ENCODE results near the gene PDLIM7.

The PDLIM7 gene

DNA sequence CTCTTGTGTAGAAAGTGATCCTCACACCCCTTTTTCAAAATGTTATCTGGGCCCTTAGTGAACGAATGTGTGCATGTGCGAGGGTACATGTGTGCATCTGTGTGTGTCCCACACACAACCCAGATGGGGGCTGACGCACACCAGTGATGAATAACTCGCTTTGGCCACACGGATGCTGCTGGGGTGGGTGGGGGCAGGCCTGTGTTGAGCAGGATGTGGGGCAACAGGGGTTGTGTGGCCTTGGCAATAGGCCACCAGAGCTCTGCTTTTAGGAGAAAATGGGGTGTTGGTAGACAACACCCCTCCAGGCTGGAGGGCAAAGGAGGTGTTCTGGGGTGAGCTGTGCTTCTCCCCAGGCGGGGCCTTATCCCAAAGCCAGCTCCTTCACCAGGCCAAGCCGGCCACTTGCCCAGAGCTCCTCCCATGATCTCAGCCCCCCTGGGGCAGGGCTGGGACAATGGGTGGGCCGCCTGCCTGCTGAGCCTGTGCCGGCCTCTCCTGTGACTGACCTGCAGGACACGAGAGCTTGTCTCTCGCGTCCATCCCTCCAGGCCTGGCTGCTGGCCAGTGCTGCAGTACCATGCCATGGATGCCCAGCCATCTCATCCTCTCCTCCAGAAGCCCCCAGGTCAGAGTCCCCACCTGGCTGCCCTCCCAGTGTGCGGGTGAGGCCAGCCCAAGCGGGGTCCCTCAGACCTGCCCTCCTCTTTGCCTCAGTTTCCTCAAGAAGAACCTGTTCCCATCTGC lies 25.6 kb downstream of the PDLIM7 start:
- no peak overlapping the region for H3K27ac ChIP-seq (ENCODE audit: insufficient read depth in 1 of 2, low read depth in 1 of 2, low read length in 2 of 2, poor library complexity in 1 of 2, severe bottlenecking in 2 of 2)
- POLR2A ChIA-PET, result interaction anchor here (1.4 kb wide), 1 partner anchor 17 kb away, joined by 4 read pairs; no protein-coding TSS in a partner anchor
- H3K36me3 ChIP-seq (ENCODE audit: control insufficient read depth in 4 of 4, insufficient read depth in 4 of 4, low read length in 3 of 4), result peaks cover 0 to 16% (median 8%) of the 10 kb centered on the region in 4 experiments
- no peaks in the 10 kb centered on the region for H3K9me3 ChIP-seq (ENCODE audit: control extremely low read depth in 1 of 5, control insufficient read depth in 4 of 5, insufficient read depth in 2 of 5, low read depth in 1 of 5, low read length in 4 of 5)
- 86% methylated on average over 11 of the region's 14 CpGs for WGBS (ENCODE audit: insufficient coverage)
- no peaks in the 10 kb centered on the region for H3K27me3 ChIP-seq (replicated peaks in 2 of 5; ENCODE audit: control insufficient read depth in 4 of 5, insufficient read depth in 5 of 5, low read length in 4 of 5)
- CTCF ChIA-PET, result interaction anchor here (0.7 to 1.9 kb wide), 10 partner anchors 8 to 163 kb away, joined by 3 to 12 read pairs (median 7); no protein-coding TSS in a partner anchor
- H3K4me3 ChIP-seq (ENCODE audit: control insufficient read depth in 1 of 7, extremely low read depth in 1 of 7, insufficient read depth in 4 of 7, low read depth in 2 of 7, low read length in 6 of 7), result peak overlapping the region in 4 of 7 experiments; percentile 4 to 76 (median 57)
- no peak for DNase-seq
- peaks cover 0 to 34% (median 29%) of the 10 kb centered on the region in 4 experiments for H3K4me1 ChIP-seq (ENCODE audit: control extremely low read depth in 1 of 4, control insufficient read depth in 4 of 4, insufficient read depth in 4 of 4, low read length in 3 of 4)

DNA sequence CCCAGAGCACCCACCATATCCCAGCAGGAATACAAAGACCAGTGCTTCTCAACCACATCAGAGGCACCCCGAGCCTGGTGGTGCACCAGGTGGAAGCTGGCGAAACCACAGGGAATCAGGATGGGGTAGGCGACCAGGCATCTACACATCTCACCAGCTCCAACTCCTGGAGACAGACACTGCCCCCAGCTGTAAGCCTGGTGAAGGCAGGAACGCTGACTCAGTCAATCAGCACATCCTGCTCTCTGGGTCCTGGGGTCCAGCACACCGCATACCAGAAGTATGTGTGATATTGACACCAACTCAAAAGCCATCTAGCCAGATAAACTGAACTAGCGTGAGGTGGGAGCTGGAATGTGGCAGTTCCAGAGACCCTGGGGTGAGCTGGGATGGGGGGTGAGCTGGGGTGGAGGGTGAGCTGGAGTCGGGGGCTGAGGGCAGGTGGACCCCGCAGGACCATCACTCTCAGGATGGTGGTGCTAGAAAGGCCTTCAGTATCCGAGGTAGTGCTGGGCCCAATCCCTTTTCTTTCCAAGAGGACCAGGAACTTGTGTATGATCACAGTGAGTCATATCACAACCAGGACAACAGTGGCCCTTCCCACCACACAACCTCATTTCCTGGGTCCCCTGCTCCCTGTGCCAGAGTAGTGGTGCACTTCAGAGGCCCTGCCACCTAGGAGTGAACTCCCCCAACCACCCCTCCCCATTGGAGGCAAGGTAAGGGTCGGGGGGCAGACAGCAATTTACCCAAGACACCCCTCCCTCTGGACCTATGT lies 26.5 kb downstream of the PDLIM7 start:
- Histone ChIP-seq H3K4me3 (ENCODE audit: control insufficient read depth in 1 of 7, extremely low read depth in 1 of 7, insufficient read depth in 4 of 7, low read depth in 2 of 7, low read length in 6 of 7) (no peak overlapping the region), H3K36me3 (ENCODE audit: control insufficient read depth in 4 of 4, insufficient read depth in 4 of 4, low read length in 3 of 4) (peaks cover 3 to 24% (median 15%) of the 10 kb centered on the region in 4 experiments), H3K27me3 (replicated peaks in 2 of 5; ENCODE audit: control insufficient read depth in 4 of 5, insufficient read depth in 5 of 5, low read length in 4 of 5) (no peaks in the 10 kb centered on the region), H3K27ac (ENCODE audit: insufficient read depth in 1 of 2, low read depth in 1 of 2, low read length in 2 of 2, poor library complexity in 1 of 2, severe bottlenecking in 2 of 2) (no peak overlapping the region), H3K9me3 (ENCODE audit: control extremely low read depth in 1 of 5, control insufficient read depth in 4 of 5, insufficient read depth in 2 of 5, low read depth in 1 of 5, low read length in 4 of 5) (no peaks in the 10 kb centered on the region), H3K4me1 (ENCODE audit: control extremely low read depth in 1 of 4, control insufficient read depth in 4 of 4, insufficient read depth in 4 of 4, low read length in 3 of 4) (peaks cover 0 to 34% (median 29%) of the 10 kb centered on the region in 4 experiments)
- DNase-seq, result no peak
- ChIA-PET POLR2A (no interaction called here), CTCF (interaction anchor here (1.0 to 1.9 kb wide), 13 partner anchors 8 to 67 kb away, joined by 3 to 12 read pairs (median 4); no protein-coding TSS in a partner anchor)
- 91% methylated on average over 5 of the region's 10 CpGs for WGBS (ENCODE audit: insufficient coverage)

DNA sequence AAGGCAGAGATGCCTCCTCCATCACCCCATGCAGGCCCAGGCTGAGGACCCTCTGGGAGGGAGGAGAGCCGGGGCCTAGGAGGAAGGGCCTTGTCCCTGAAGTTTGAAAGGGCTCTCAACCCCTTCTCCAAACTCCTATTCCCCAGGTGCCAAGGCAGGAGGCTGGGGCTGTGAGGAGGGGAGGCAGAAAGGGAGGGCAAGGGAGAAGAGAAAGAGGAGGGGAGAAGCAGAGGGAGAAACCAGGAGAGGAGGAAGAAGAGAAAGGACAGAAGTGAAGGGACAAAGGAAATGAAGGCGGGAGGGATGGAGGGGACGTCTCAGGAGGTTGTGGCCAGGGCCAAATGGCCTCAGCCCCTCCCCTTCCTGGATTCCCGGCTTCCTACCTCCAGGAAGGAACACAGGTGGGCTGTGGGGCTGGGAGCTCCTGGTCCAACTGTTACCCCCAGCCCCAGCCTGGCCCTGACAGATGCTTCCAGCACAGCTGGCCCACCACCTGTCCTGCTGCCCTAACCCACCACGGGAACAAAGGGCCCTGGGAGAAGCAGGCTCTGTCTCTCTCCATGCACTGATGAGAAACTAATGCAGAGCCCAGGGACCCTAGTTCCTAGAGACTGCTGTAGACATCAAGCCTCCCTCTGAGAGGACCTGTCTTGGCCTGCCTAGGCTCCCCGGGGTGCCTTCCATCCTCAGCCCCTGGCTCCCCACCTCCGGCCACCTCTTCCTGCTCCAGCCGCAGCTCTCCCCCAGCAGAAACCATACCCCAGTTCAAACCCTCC lies 27.5 kb downstream of the PDLIM7 start:
- Histone ChIP-seq H3K36me3 (ENCODE audit: control insufficient read depth in 4 of 4, insufficient read depth in 4 of 4, low read length in 3 of 4) (peaks cover 9 to 34% (median 19%) of the 10 kb centered on the region in 4 experiments), H3K27me3 (replicated peaks in 2 of 5; ENCODE audit: control insufficient read depth in 4 of 5, insufficient read depth in 5 of 5, low read length in 4 of 5) (no peaks in the 10 kb centered on the region), H3K27ac (ENCODE audit: insufficient read depth in 1 of 2, low read depth in 1 of 2, low read length in 2 of 2, poor library complexity in 1 of 2, severe bottlenecking in 2 of 2) (no peak overlapping the region), H3K4me1 (ENCODE audit: control extremely low read depth in 1 of 4, control insufficient read depth in 4 of 4, insufficient read depth in 4 of 4, low read length in 3 of 4) (peaks cover 0 to 25% (median 23%) of the 10 kb centered on the region in 4 experiments), H3K9me3 (ENCODE audit: control extremely low read depth in 1 of 5, control insufficient read depth in 4 of 5, insufficient read depth in 2 of 5, low read depth in 1 of 5, low read length in 4 of 5) (peaks cover 0 to 5% (median 0%) of the 10 kb centered on the region in 5 experiments), H3K4me3 (ENCODE audit: control insufficient read depth in 1 of 7, extremely low read depth in 1 of 7, insufficient read depth in 4 of 7, low read depth in 2 of 7, low read length in 6 of 7) (no peak overlapping the region)
- 80% methylated on average over 3 of the region's 8 CpGs for WGBS (ENCODE audit: insufficient coverage)
- ChIA-PET CTCF (interaction anchor here (1.0 to 1.9 kb wide), 12 partner anchors 10 to 66 kb away, joined by 3 to 10 read pairs (median 4); partner anchors contain the start of gene DOK3), POLR2A (no interaction called here)
- no peak for DNase-seq

GRCh38 chr5:177468685-177469628 lies 28.4 kb downstream of the PDLIM7 start:
- ChIA-PET CTCF (interaction anchor here (1.2 to 1.9 kb wide), 5 partner anchors 10 to 65 kb away, joined by 3 to 6 read pairs (median 4); partner anchors contain the start of gene DOK3), POLR2A (no interaction called here)
- no peak overlapping the region for H3K4me3 ChIP-seq (ENCODE audit: control insufficient read depth in 1 of 7, extremely low read depth in 1 of 7, insufficient read depth in 4 of 7, low read depth in 2 of 7, low read length in 6 of 7)
- peaks cover 0 to 16% (median 13%) of the 10 kb centered on the region in 4 experiments for H3K4me1 ChIP-seq (ENCODE audit: control extremely low read depth in 1 of 4, control insufficient read depth in 4 of 4, insufficient read depth in 4 of 4, low read length in 3 of 4)
- H3K36me3 ChIP-seq (ENCODE audit: control insufficient read depth in 4 of 4, insufficient read depth in 4 of 4, low read length in 3 of 4), result peaks cover 9 to 34% (median 19%) of the 10 kb centered on the region in 4 experiments
- no peak overlapping the region for H3K27ac ChIP-seq (ENCODE audit: insufficient read depth in 1 of 2, low read depth in 1 of 2, low read length in 2 of 2, poor library complexity in 1 of 2, severe bottlenecking in 2 of 2)
- no peak for DNase-seq
- no peaks in the 10 kb centered on the region for H3K27me3 ChIP-seq (replicated peaks in 2 of 5; ENCODE audit: control insufficient read depth in 4 of 5, insufficient read depth in 5 of 5, low read length in 4 of 5)
- H3K9me3 ChIP-seq (ENCODE audit: control extremely low read depth in 1 of 5, control insufficient read depth in 4 of 5, insufficient read depth in 2 of 5, low read depth in 1 of 5, low read length in 4 of 5), result peaks cover 0 to 5% (median 0%) of the 10 kb centered on the region in 5 experiments
- 89% methylated on average over 17 of the region's 25 CpGs for WGBS (ENCODE audit: insufficient coverage)

- Histone ChIP-seq H3K9me3 (ENCODE audit: control extremely low read depth in 1 of 5, control insufficient read depth in 4 of 5, insufficient read depth in 2 of 5, low read depth in 1 of 5, low read length in 4 of 5) (peaks cover 0 to 5% (median 0%) of the 10 kb centered on the region in 5 experiments), H3K27ac (ENCODE audit: insufficient read depth in 1 of 2, low read depth in 1 of 2, low read length in 2 of 2, poor library complexity in 1 of 2, severe bottlenecking in 2 of 2) (no peak overlapping the region), H3K4me3 (ENCODE audit: control insufficient read depth in 1 of 7, extremely low read depth in 1 of 7, insufficient read depth in 4 of 7, low read depth in 2 of 7, low read length in 6 of 7) (no peak overlapping the region), H3K27me3 (replicated peaks in 2 of 5; ENCODE audit: control insufficient read depth in 4 of 5, insufficient read depth in 5 of 5, low read length in 4 of 5) (no peaks in the 10 kb centered on the region), H3K36me3 (ENCODE audit: control insufficient read depth in 4 of 4, insufficient read depth in 4 of 4, low read length in 3 of 4) (peaks cover 9 to 34% (median 19%) of the 10 kb centered on the region in 4 experiments), H3K4me1 (ENCODE audit: control extremely low read depth in 1 of 4, control insufficient read depth in 4 of 4, insufficient read depth in 4 of 4, low read length in 3 of 4) (peaks cover 0 to 15% (median 12%) of the 10 kb centered on the region in 4 experiments)
- DNase-seq, result no peak
- ChIA-PET POLR2A (interaction anchor here (0.6 kb wide), 1 partner anchor 14 kb away, joined by 3 read pairs; no protein-coding TSS in a partner anchor), CTCF (interaction anchor here (1.2 to 6.3 kb wide), 4 partner anchors 11 to 41 kb away, joined by 3 to 37 read pairs (median 4); partner anchors contain the start of gene DOK3)
- 100% methylated on average over 1 of the region's 2 CpGs for WGBS (ENCODE audit: insufficient coverage)
Measured at GRCh38 chr5:177468329-177468684, 29.1 kb downstream of the PDLIM7 start.

DNA sequence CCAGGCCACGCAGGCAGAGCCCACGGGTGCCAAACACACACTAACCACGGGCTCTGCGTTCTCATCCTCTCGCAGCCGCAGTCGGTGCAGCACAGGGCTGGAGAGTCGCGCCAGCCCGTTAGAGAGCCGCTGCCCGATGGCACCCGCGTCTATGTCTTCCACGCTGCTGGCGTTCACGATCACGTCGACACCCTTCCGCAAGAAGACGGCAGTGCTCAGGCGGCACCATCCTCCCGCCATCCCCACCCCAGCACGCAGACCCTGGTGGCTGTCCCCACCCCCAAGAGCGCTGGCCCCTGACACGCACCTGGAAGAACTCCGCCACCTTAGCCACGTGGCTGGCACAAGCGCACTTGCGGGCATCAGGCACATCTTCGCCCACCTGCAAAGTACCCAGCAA lies 30.0 kb downstream of the PDLIM7 start:
- Histone ChIP-seq H3K27ac (ENCODE audit: insufficient read depth in 1 of 2, low read depth in 1 of 2, low read length in 2 of 2, poor library complexity in 1 of 2, severe bottlenecking in 2 of 2) (no peak overlapping the region), H3K4me3 (ENCODE audit: control insufficient read depth in 1 of 7, extremely low read depth in 1 of 7, insufficient read depth in 4 of 7, low read depth in 2 of 7, low read length in 6 of 7) (no peak overlapping the region), H3K27me3 (replicated peaks in 2 of 5; ENCODE audit: control insufficient read depth in 4 of 5, insufficient read depth in 5 of 5, low read length in 4 of 5) (no peaks in the 10 kb centered on the region), H3K4me1 (ENCODE audit: control extremely low read depth in 1 of 4, control insufficient read depth in 4 of 4, insufficient read depth in 4 of 4, low read length in 3 of 4) (peaks cover 0 to 17% (median 14%) of the 10 kb centered on the region in 4 experiments), H3K36me3 (ENCODE audit: control insufficient read depth in 4 of 4, insufficient read depth in 4 of 4, low read length in 3 of 4) (peaks cover 9 to 34% (median 19%) of the 10 kb centered on the region in 4 experiments), H3K9me3 (ENCODE audit: control extremely low read depth in 1 of 5, control insufficient read depth in 4 of 5, insufficient read depth in 2 of 5, low read depth in 1 of 5, low read length in 4 of 5) (peaks cover 0 to 5% (median 0%) of the 10 kb centered on the region in 5 experiments)
- 95% methylated on average over 31 of the region's 31 CpGs for WGBS (ENCODE audit: insufficient coverage)
- ChIA-PET POLR2A (no interaction called here), CTCF (interaction anchor here (1.9 to 6.3 kb wide), 3 partner anchors 10 to 63 kb away, joined by 4 to 37 read pairs (median 9); no protein-coding TSS in a partner anchor)
- DNase-seq, result no peak

Measured in common myeloid progenitor, CD34-positive (primary cell).